PC-3 (cell line): ENCODE measurements around the gene CAB39L.

Source experiments
- EZH2 ChIP-seq: fragments of 300-600 bp; sonication (generic); IDR thresholded peaks from one replicate; pipeline ENCODE4 v1.6.1; 2017; ENCODE audit warnings: antibody characterized with exemption, mild to moderate bottlenecking, low read length; ENCODE audit not compliant: unreplicated experiment
- TF ChIP-seq, protein P1 (sequence below): fragments of 300-600 bp; sonication (generic); conservative IDR thresholded peaks from 2 replicates; pipeline ENCODE4 v1.5.1; 2017; ENCODE audit warnings: antibody characterized with exemption, low read depth, mild to moderate bottlenecking, low read length

DNA sequence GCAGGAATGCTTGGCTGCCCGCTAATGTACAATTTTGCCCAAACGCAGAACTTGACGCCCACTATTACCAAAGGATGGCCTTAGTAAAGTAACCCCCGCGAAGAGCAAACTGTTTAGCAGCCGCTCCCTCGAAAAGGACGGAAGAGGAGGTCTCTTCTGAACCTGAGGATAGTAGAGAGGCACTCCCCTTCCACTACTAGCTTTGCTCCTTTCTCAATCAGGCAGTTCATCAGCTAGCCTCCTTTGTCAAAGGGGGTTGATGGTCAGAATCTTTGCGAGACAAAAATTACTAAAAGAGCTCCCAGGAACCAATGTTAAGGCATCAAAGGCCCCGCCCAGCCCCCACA is 534 bp downstream of the CAB39L start:
- TF ChIP-seq, protein P1, sequence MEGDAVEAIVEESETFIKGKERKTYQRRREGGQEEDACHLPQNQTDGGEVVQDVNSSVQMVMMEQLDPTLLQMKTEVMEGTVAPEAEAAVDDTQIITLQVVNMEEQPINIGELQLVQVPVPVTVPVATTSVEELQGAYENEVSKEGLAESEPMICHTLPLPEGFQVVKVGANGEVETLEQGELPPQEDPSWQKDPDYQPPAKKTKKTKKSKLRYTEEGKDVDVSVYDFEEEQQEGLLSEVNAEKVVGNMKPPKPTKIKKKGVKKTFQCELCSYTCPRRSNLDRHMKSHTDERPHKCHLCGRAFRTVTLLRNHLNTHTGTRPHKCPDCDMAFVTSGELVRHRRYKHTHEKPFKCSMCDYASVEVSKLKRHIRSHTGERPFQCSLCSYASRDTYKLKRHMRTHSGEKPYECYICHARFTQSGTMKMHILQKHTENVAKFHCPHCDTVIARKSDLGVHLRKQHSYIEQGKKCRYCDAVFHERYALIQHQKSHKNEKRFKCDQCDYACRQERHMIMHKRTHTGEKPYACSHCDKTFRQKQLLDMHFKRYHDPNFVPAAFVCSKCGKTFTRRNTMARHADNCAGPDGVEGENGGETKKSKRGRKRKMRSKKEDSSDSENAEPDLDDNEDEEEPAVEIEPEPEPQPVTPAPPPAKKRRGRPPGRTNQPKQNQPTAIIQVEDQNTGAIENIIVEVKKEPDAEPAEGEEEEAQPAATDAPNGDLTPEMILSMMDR: no peak
- no peak for TF ChIP-seq EZH2
